NCI-H2107 (cell line): ENCODE measurements around the gene NCOR2.
A peak's percentile ranks its signal among the peaks of the same experiment; 100 is the strongest.

Source experiments
- DNase-seq: peaks from one replicate; lab custom pipeline; 2025; lab: John Stamatoyannopoulos, UW

NCOR2 gene

GRCh38 chr12:124543052-124543589 lies 24.3 kb downstream of the NCOR2 start:
- peak; percentile 71 for DNase-seq

- DNase-seq = peak; percentile 17
Measured at GRCh38 chr12:124542021-124542949, 25.1 kb downstream of the NCOR2 start.

GRCh38 chr12:124541322-124541721 lies 26.1 kb downstream of the NCOR2 start:
- DNase-seq = no peak

GRCh38 chr12:124539084-124540041 lies 28.0 kb downstream of the NCOR2 start:
- DNase-seq = no peak

GRCh38 chr12:124538194-124539082 lies 29.0 kb downstream of the NCOR2 start:
- DNase-seq = no peak

- DNase-seq = no peak
Measured at GRCh38 chr12:124537525-124538193, 29.8 kb downstream of the NCOR2 start.

- DNase-seq = no peak
Measured at GRCh38 chr12:124536641-124537040, 30.8 kb downstream of the NCOR2 start.

GRCh38 chr12:124534776-124535740 lies 32.4 kb downstream of the NCOR2 start:
- DNase-seq = no peak

GRCh38 chr12:124533456-124533855 lies 34.0 kb downstream of the NCOR2 start:
- no peak for DNase-seq

GRCh38 chr12:124532967-124533366 lies 34.4 kb downstream of the NCOR2 start:
- no peak for DNase-seq

- DNase-seq = no peak
Measured at GRCh38 chr12:124532331-124532750, 35.1 kb downstream of the NCOR2 start.

GRCh38 chr12:124531906-124532305 lies 35.5 kb downstream of the NCOR2 start:
- DNase-seq = no peak

GRCh38 chr12:124531281-124531745 lies 36.1 kb downstream of the NCOR2 start:
- DNase-seq = peak; percentile 49

GRCh38 chr12:124530637-124531263 lies 36.7 kb downstream of the NCOR2 start:
- DNase-seq = no peak

GRCh38 chr12:124529565-124530276 lies 37.7 kb downstream of the NCOR2 start:
- DNase-seq = no peak

GRCh38 chr12:124527861-124528561 lies 39.4 kb downstream of the NCOR2 start:
- DNase-seq = no peak

GRCh38 chr12:124525927-124526692 lies 41.3 kb downstream of the NCOR2 start:
- DNase-seq = no peak
